ENCODE results near the gene TOGARAM2. TPM values are rescaled to one million over a fixed set of nuclear protein-coding genes. Genes with fewer than 3 reads are reported as not detected.

Gene TOGARAM2
- 1 to 10 TPM; 4.0 to 4.3 TPM for total RNA-seq

DNA sequence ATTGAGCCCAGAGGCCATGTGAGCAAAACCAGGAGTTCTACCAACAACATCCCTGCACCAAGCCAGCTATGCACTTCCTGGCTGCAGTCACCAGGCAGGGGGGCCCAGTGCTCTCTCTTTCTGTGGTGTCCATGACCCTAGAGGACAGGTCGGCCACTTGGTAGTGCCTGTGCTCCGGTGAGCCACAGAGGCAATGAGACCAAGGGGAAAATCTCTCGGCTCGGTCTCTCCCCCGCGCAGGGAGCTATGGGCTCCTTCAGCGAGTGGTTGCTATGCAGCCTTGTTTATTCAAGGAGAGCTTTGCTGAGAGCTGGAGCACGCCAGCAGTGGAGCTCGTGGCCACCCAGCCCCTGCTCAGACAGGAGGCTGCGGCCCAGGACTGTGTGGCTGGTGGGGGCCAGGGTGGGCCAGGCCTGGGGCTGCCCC is at the start of gene TOGARAM2:
TSS of gene TOGARAM2 (plus strand) at position 283 of the 426 bp plus-strand sequence. CDS start 13,537 bp downstream, outside the sequence.
- H3K4me3 Mint-ChIP-seq = no peak within 1 kb of the TSS
- ATAC-seq (replicated peaks in 1 of 2) (no peak), DNase-seq (no peak)
- H3K27me3 Mint-ChIP-seq (ENCODE audit: low read depth) = no peaks in the 10 kb centered on the region
- H3K27ac Mint-ChIP-seq = no peak within 1 kb of the TSS
- no peaks in the 10 kb centered on the region for H3K9me3 Mint-ChIP-seq
- no peaks in the 10 kb centered on the region for H3K36me3 Mint-ChIP-seq (ENCODE audit: insufficient read depth in 2 of 2)
- H3K4me1 Mint-ChIP-seq (ENCODE audit: low read depth) = no peaks in the 10 kb centered on the region

DNA sequence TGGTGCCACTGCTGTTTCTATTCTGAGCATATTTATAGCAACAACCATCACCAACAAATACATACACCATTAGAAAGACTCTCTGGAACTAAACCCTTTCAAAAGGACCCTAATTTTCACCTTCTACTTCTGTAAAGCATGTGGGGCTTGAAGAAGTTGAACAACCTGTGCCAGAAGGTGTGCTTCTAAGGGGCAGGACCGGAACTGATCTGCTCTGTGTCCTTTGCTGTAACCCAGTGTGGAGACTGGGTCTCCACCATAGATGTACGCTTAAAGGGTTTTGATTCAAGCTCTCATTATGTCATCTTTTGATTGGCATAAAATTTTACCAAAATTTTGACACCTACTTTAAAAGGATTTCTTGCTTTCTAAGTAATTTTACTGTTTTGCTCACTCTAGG is 46.3 kb upstream of the TOGARAM2 start:
- ATAC-seq (replicated peaks in 1 of 2) = no peak
- Mint-ChIP-seq H3K9me3 (no peaks in the 10 kb centered on the region), H3K4me3 (no peak overlapping the region), H3K27me3 (ENCODE audit: low read depth) (no peaks in the 10 kb centered on the region), H3K27ac (no peak overlapping the region), H3K4me1 (ENCODE audit: low read depth) (no peaks in the 10 kb centered on the region), H3K36me3 (ENCODE audit: insufficient read depth in 2 of 2) (peaks cover 2 to 46% of the 10 kb centered on the region in 2 donors)
- DNase-seq = no peak

DNA sequence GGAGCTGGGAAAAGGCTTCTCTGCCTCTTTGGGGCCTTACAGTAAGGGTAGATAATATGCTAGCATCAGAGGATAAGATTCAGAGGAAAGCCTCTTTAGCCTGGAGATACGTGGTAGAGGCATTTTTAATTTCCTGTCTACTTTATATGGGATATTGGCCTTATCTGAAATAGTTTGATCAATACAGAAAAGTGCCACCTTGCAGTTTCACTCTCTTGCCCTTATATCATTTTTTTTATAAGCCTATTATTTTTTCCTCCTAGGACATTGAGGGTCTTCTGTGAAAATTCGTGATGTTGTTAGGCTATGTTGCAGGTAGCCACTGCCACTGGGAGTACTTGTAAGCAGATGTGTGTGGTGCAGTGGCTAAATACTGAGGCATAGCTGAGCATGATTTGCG is 40.1 kb upstream of the TOGARAM2 start:
- Mint-ChIP-seq H3K9me3 (no peaks in the 10 kb centered on the region), H3K27ac (peak overlapping the region; percentile 80), H3K36me3 (ENCODE audit: insufficient read depth in 2 of 2) (peaks cover 8 to 54% of the 10 kb centered on the region in 2 donors), H3K27me3 (ENCODE audit: low read depth) (no peaks in the 10 kb centered on the region), H3K4me1 (ENCODE audit: low read depth) (no peaks in the 10 kb centered on the region), H3K4me3 (no peak overlapping the region)
- no peak for DNase-seq
- ATAC-seq (replicated peaks in 1 of 2) = no peak

GRCh38 chr2:28944535-28945248 is 36.4 kb upstream of the TOGARAM2 start:
- no peak for DNase-seq
- no peak for ATAC-seq (replicated peaks in 1 of 2)
- H3K36me3 Mint-ChIP-seq (ENCODE audit: insufficient read depth in 2 of 2) = peaks cover 13 to 45% of the 10 kb centered on the region in 2 donors
- H3K27me3 Mint-ChIP-seq (ENCODE audit: low read depth) = no peaks in the 10 kb centered on the region
- H3K27ac Mint-ChIP-seq = no peak overlapping the region
- no peak overlapping the region for H3K4me3 Mint-ChIP-seq
- no peaks in the 10 kb centered on the region for H3K4me1 Mint-ChIP-seq (ENCODE audit: low read depth)
- H3K9me3 Mint-ChIP-seq = peaks cover 2 to 3% of the 10 kb centered on the region in 2 donors

- no peak overlapping the region for H3K27ac Mint-ChIP-seq
- ATAC-seq (replicated peaks in 1 of 2) = no peak
- H3K36me3 Mint-ChIP-seq (ENCODE audit: insufficient read depth in 2 of 2) = peaks cover 10 to 32% of the 10 kb centered on the region in 2 donors
- H3K27me3 Mint-ChIP-seq (ENCODE audit: low read depth) = no peaks in the 10 kb centered on the region
- peaks cover 3 to 4% of the 10 kb centered on the region in 2 donors for H3K9me3 Mint-ChIP-seq
- no peak for DNase-seq
- peaks cover 6% of the 10 kb centered on the region for H3K4me1 Mint-ChIP-seq (ENCODE audit: low read depth)
- H3K4me3 Mint-ChIP-seq = no peak overlapping the region
Observed at GRCh38 chr2:28948160-28948559, 32.9 kb upstream of the TOGARAM2 start.

GRCh38 chr2:28949190-28949589 is 31.9 kb upstream of the TOGARAM2 start:
- no peaks in the 10 kb centered on the region for H3K27me3 Mint-ChIP-seq (ENCODE audit: low read depth)
- no peak overlapping the region for H3K27ac Mint-ChIP-seq
- H3K4me1 Mint-ChIP-seq (ENCODE audit: low read depth) = peaks cover 6% of the 10 kb centered on the region
- H3K9me3 Mint-ChIP-seq = peaks cover 3 to 4% of the 10 kb centered on the region in 2 donors
- DNase-seq = no peak
- no peak overlapping the region for H3K4me3 Mint-ChIP-seq
- no peak for ATAC-seq (replicated peaks in 1 of 2)
- H3K36me3 Mint-ChIP-seq (ENCODE audit: insufficient read depth in 2 of 2) = peaks cover 10 to 24% of the 10 kb centered on the region in 2 donors

DNA sequence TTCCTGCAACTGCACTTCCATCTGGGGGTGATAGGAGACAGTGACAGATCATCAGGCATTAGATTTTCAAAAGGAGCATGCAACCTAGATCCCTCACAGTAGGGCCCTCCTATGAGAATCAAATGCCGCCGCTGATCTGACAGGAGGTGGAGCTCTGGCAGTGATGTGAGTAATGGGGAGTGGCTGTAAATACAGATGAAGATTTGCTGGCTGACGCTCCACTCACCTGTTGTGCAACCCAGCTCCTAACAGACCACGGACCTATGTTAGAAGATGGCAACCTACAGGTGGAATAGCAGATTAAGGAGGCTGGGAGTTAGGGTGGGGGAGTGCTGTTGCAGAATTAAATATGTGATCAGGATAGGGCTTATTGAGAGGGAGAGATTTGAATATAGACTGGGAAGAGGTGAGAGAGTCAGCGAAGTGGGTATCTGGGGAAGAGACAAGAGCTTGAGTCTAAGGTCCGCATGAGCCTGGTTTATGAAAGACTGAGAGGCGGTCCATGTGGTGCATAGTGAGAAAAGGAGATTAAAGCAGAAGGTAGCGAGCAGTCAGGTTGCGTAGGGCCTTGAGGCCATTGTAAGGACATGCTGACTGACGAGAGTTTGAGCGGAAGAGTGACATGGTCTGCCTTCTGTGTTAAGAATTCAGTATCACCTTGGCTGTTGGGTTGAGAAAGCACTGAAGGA is 31.3 kb upstream of the TOGARAM2 start:
- no peak overlapping the region for H3K27ac Mint-ChIP-seq
- ATAC-seq (replicated peaks in 1 of 2) = no peak
- H3K4me1 Mint-ChIP-seq (ENCODE audit: low read depth) = peaks cover 6% of the 10 kb centered on the region
- H3K36me3 Mint-ChIP-seq (ENCODE audit: insufficient read depth in 2 of 2) = peaks cover 10 to 23% of the 10 kb centered on the region in 2 donors
- H3K4me3 Mint-ChIP-seq = no peak overlapping the region
- no peaks in the 10 kb centered on the region for H3K27me3 Mint-ChIP-seq (ENCODE audit: low read depth)
- DNase-seq = no peak
- H3K9me3 Mint-ChIP-seq = peaks cover 3 to 4% of the 10 kb centered on the region in 2 donors

DNA sequence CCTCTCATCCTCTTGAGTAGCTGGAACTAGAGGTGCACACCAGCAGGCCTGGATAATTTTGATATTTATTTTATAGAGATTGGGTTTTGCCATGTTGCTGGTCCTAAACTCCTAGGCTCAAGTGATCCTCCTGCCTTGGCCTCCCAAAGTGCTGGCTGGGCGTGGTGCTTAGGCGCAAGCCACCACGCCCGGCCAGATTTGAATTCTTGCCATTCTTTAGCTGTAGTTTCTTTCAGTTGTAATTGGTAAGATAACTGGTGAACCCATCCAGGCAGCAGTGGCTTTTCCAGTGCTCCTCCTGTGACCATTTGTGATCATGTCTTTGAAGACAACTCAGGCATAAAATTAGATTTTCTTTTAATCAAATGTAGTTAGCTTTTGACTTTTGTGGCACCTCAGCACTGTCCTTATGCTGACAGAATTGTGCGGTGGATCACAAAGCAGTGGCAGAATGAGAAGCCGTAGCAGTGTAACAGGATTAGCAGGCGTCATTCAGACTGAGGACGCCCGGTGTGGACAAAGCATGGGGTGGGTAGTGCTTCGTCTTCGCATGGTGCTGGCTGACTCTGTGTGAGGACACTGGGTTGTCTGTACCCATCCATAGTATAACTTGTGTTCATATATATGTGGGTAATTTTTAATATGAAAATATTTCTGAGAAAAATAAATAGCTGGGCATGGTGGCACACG is 30.0 kb upstream of the TOGARAM2 start:
- Mint-ChIP-seq H3K4me1 (ENCODE audit: low read depth) (peaks cover 6% of the 10 kb centered on the region), H3K4me3 (no peak overlapping the region), H3K36me3 (ENCODE audit: insufficient read depth in 2 of 2) (peaks cover 9 to 15% of the 10 kb centered on the region in 2 donors), H3K9me3 (peaks cover 3 to 4% of the 10 kb centered on the region in 2 donors), H3K27me3 (ENCODE audit: low read depth) (no peaks in the 10 kb centered on the region), H3K27ac (no peak overlapping the region)
- DNase-seq (no peak), ATAC-seq (replicated peaks in 1 of 2) (no peak)

GRCh38 chr2:28951910-28952835 is 28.9 kb upstream of the TOGARAM2 start:
- Mint-ChIP-seq H3K36me3 (ENCODE audit: insufficient read depth in 2 of 2) (peaks cover 6 to 12% of the 10 kb centered on the region in 2 donors), H3K27me3 (ENCODE audit: low read depth) (no peaks in the 10 kb centered on the region), H3K9me3 (peaks cover 3 to 4% of the 10 kb centered on the region in 2 donors), H3K4me1 (ENCODE audit: low read depth) (peaks cover 6% of the 10 kb centered on the region), H3K27ac (no peak overlapping the region), H3K4me3 (no peak overlapping the region)
- ATAC-seq (replicated peaks in 1 of 2) (peak; percentile 11 to 49), DNase-seq (no peak)

GRCh38 chr2:28952836-28953211 is 28.3 kb upstream of the TOGARAM2 start:
- Mint-ChIP-seq H3K36me3 (ENCODE audit: insufficient read depth in 2 of 2) (peaks cover 6 to 12% of the 10 kb centered on the region in 2 donors), H3K9me3 (peaks cover 3 to 4% of the 10 kb centered on the region in 2 donors), H3K4me1 (ENCODE audit: low read depth) (peaks cover 6% of the 10 kb centered on the region), H3K27me3 (ENCODE audit: low read depth) (no peaks in the 10 kb centered on the region), H3K27ac (no peak overlapping the region), H3K4me3 (no peak overlapping the region)
- DNase-seq (no peak), ATAC-seq (replicated peaks in 1 of 2) (peak; percentile 44 to 46)

DNA sequence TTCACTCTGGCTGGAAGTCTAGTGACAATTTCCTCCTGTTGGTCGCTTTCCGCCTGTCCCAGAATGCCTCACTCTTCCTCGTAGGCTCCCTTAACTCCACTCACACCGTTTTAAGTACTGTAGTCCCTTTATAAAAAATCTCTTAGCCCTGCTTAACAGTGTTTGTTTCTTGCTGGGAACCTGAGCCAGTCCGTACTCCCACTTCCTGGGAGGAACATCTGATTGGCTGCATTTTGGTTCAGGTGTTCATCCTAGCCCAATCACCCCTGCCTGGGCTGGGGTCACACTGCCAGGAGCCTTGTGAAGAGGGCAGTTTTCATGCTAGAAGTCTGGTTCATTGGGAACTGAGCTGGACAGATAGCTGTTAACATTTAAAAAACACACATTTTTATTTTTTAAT is 25.6 kb upstream of the TOGARAM2 start:
- no peak overlapping the region for H3K4me3 Mint-ChIP-seq
- H3K36me3 Mint-ChIP-seq (ENCODE audit: insufficient read depth in 2 of 2) = no peaks in the 10 kb centered on the region
- no peak for DNase-seq
- H3K27me3 Mint-ChIP-seq (ENCODE audit: low read depth) = no peaks in the 10 kb centered on the region
- no peak overlapping the region for H3K27ac Mint-ChIP-seq
- H3K4me1 Mint-ChIP-seq (ENCODE audit: low read depth) = peaks cover under 1% of the 10 kb centered on the region
- ATAC-seq (replicated peaks in 1 of 2) = no peak
- H3K9me3 Mint-ChIP-seq = no peaks in the 10 kb centered on the region

GRCh38 chr2:28956415-28956826 is 24.7 kb upstream of the TOGARAM2 start:
- DNase-seq (peak; percentile 20 to 24), ATAC-seq (replicated peaks in 1 of 2) (peak; percentile 48 to 58)
- Mint-ChIP-seq H3K27ac (no peak overlapping the region), H3K36me3 (ENCODE audit: insufficient read depth in 2 of 2) (no peaks in the 10 kb centered on the region), H3K9me3 (no peaks in the 10 kb centered on the region), H3K27me3 (ENCODE audit: low read depth) (no peaks in the 10 kb centered on the region), H3K4me1 (ENCODE audit: low read depth) (no peaks in the 10 kb centered on the region), H3K4me3 (peak overlapping the region in 1 of 2 donors; percentile 33)

Measured in activated T-cell treated with anti-CD3 and anti-CD28 coated beads, Interleukin-2, amount 50 U/mL, for 72 hours (primary cell).